Neutrophil (primary cell): ENCODE measurements around the gene LGI4.

Source experiments
- H3K27ac ChIP-seq: fragments of 200-600 bp; sonication (generic); 2 replicates; pipeline ENCODE4 v1.5.1; 2016; ENCODE audit warnings: mild to moderate bottlenecking, moderate library complexity
- H3K27me3 ChIP-seq: fragments of 200-600 bp; sonication (generic); 2 replicates; pipeline ENCODE4 v1.6.0; 2016; ENCODE audit warnings: mild to moderate bottlenecking
- H3K36me3 ChIP-seq: fragments of 200-600 bp; sonication (generic); 2 replicates; pipeline ENCODE4 v1.5.1; 2017
- H3K4me1 ChIP-seq, 2 experiments: fragments of 200-600 bp in 1 of 2; sonication (generic) in 1 of 2; 1 replicate in 1 of 2; 2 replicates in 1 of 2; pipeline versions ENCODE4 v1.5.1 to v1.6.1; 2013 to 2016; ENCODE audit warnings: low read depth in 1 of 2, low read length in 1 of 2, mild to moderate bottlenecking in 1 of 2, moderate library complexity in 1 of 2; ENCODE audit not compliant: control insufficient read depth in 1 of 2, insufficient read depth in 1 of 2
- H3K4me3 ChIP-seq, 2 experiments: fragments of 200-600 bp in 1 of 2; sonication (generic) in 1 of 2; 1 replicate in 1 of 2; 2 replicates in 1 of 2; pipeline ENCODE4 v1.5.1; 2013 to 2016; ENCODE audit warnings: low read depth in 1 of 2, low read length in 1 of 2, mild to moderate bottlenecking in 1 of 2, moderate library complexity in 1 of 2
- H3K9me3 ChIP-seq: fragments of 200-600 bp; sonication (generic); 2 replicates; pipeline ENCODE4 v1.5.1; 2016
- TF ChIP-seq, protein P1 (sequence below): fragments of 200-600 bp; sonication (generic); IDR thresholded peaks from 2 replicates; pipeline ENCODE4 v1.5.1; 2016; ENCODE audit warnings: antibody characterized with exemption

Gene LGI4

DNA sequence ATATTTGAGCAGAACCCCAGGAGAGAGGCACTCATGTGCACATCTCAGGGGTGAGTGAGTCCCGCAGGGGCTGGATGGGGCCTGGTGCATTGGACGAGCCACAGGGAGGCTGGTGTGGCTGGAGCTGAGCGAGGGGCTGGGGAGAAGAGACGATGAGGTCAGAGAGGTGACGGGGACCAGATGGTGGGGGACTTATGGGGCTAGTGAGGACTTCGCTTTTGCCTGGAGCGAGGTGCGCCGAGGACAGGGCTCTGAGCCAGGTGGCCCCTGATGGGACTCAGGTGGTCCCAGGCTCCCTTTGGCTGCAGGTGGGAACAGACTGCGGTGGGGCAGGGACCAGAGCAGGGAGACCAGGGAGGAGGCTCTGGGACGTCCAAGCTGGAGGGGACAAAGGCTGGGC is 26.1 kb downstream of the LGI4 start:
- Histone ChIP-seq H3K4me1 (no peaks in the 10 kb centered on the region), H3K9me3 (no peaks in the 10 kb centered on the region), H3K36me3 (no peaks in the 10 kb centered on the region), H3K27me3 (peaks cover 13% of the 10 kb centered on the region), H3K4me3 (no peak overlapping the region), H3K27ac (no peak overlapping the region)
- TF ChIP-seq, protein P1, sequence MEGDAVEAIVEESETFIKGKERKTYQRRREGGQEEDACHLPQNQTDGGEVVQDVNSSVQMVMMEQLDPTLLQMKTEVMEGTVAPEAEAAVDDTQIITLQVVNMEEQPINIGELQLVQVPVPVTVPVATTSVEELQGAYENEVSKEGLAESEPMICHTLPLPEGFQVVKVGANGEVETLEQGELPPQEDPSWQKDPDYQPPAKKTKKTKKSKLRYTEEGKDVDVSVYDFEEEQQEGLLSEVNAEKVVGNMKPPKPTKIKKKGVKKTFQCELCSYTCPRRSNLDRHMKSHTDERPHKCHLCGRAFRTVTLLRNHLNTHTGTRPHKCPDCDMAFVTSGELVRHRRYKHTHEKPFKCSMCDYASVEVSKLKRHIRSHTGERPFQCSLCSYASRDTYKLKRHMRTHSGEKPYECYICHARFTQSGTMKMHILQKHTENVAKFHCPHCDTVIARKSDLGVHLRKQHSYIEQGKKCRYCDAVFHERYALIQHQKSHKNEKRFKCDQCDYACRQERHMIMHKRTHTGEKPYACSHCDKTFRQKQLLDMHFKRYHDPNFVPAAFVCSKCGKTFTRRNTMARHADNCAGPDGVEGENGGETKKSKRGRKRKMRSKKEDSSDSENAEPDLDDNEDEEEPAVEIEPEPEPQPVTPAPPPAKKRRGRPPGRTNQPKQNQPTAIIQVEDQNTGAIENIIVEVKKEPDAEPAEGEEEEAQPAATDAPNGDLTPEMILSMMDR: no peak

DNA sequence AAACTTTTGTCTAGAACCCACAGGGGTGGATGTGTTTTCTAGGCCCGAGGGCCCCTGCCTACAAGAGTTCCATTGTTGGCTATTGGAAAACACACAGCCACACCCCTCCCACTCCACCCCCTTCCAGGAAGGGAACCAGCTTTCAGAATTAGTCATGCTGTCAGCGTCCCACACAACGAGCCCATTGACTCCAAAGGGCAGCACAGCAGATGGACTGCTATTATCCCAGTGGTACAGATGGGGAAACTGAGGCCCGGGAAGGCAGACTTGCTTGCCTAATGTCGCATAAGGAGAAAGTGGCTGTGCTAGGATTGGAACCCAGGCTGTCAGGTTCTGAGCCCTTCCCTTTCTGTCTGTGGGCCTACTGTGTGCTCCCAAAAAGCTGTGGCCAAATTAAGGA is 27.3 kb downstream of the LGI4 start:
- TF ChIP-seq, protein P1: no peak
- no peak overlapping the region for H3K4me3 ChIP-seq
- H3K4me1 ChIP-seq: no peaks in the 10 kb centered on the region
- no peaks in the 10 kb centered on the region for H3K9me3 ChIP-seq
- no peak overlapping the region for H3K27ac ChIP-seq
- no peaks in the 10 kb centered on the region for H3K36me3 ChIP-seq
- peaks cover 13% of the 10 kb centered on the region for H3K27me3 ChIP-seq

DNA sequence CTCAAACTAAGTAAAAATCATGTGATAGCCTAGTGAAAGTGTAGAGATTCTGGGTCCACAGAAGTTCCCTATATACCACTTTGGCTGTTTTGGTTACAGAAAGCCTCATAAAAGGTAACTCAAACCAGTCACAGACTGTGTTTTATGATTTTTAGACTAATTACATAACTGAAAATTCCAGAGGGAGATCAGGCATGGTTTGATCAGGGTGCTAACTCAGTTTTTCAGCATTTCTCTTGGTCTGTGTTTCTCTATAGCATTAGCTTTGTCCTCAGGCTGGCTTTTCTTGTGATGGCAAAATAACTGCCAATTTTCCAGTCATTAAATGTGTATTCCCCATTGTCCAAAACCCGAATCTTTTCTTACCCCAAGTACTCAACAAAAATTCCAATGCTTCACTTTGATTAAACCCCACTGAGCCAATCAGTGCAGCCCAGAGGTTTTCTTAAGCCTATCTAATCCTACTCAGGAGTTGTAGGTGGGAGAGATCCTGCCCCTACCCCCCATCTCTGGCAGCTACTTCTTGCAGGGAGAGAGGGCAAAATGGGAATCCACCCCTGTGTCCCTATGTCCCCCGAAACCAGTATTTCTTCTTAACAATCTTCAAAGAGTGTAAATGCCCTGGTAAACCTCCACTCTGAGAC is 27.8 kb downstream of the LGI4 start:
- H3K27ac ChIP-seq: no peak overlapping the region
- H3K9me3 ChIP-seq: no peaks in the 10 kb centered on the region
- peaks cover 13% of the 10 kb centered on the region for H3K27me3 ChIP-seq
- no peaks in the 10 kb centered on the region for H3K36me3 ChIP-seq
- no peak overlapping the region for H3K4me3 ChIP-seq
- no peaks in the 10 kb centered on the region for H3K4me1 ChIP-seq
- TF ChIP-seq, protein P1: no peak

DNA sequence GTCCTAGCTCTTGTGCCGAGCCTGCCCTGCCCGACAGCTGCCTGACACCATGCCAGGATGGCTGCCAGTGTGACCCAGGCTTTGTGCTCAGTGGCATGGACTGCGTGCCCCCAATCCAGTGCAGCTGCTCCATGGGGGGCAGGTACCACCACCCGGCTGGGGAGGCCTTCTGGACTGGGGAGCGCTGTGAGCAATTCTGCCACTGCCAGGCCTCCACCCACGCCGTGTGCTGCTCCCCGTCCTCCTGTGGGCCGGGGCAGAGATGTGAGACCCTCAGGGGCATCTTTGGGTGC is 28.6 kb downstream of the LGI4 start:
- no peaks in the 10 kb centered on the region for H3K9me3 ChIP-seq
- H3K27me3 ChIP-seq: peaks cover 13% of the 10 kb centered on the region
- no peaks in the 10 kb centered on the region for H3K4me1 ChIP-seq
- H3K27ac ChIP-seq: no peak overlapping the region
- TF ChIP-seq, protein P1: no peak
- no peak overlapping the region for H3K4me3 ChIP-seq
- no peaks in the 10 kb centered on the region for H3K36me3 ChIP-seq

DNA sequence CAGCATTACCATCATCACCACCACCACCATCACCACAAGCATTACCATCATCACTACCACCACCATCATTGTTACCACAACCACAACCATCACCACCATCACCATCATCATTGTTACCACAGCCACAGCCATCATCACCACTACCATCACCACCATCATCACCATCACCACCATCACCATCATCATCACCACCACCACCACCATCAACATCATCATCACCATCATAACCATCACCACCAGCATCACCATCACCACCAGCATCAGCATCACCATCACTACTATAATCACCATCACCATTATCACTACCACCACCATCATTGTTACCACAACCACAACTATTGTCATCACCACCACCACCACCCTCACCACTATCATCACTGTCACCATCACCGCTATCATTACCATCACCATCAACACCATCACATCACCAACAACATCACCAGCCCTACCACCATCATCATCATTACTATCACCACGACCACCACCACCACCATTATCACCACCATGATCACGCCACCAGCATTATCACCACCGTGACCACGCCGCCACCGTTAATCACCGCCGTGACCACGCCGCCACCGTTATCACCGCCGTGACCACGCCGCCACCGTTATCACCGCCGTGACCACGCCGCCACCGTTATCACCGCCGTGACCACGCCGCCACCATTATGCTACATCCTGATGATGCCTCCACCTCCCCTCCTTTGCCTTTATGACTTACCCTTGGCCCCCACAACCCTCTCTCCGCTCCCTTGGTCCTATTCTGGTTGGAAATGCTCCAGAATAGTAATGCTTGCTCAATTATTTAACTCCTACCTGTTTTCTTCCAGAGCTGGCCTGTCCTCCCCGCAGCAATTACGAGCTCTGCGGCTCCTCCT is 29.2 kb downstream of the LGI4 start:
- Histone ChIP-seq H3K36me3 (no peaks in the 10 kb centered on the region), H3K27ac (no peak overlapping the region), H3K9me3 (no peaks in the 10 kb centered on the region), H3K27me3 (peaks cover 13% of the 10 kb centered on the region), H3K4me1 (no peaks in the 10 kb centered on the region), H3K4me3 (no peak overlapping the region)
- TF ChIP-seq, protein P1: no peak
